Posterior cingulate gyrus (tissue), 11 donors: ENCODE data around the gene CNBP.
"Not testable (repeated sequence)": the region's sequence is repeated elsewhere in the genome, so short reads cannot be mapped to it uniquely, and the experiment has no call there.

ENCODE experiments used
- DNase-seq, 10 donors: peaks; one replicate each; pipeline versions ENCODE4 v3.0.0 to v3.0.0-alpha.2; 2020 to 2021; ENCODE audit warnings: mixed read lengths in 3 of 10
- intact Hi-C: fragments of 100-400 bp; cut with DNase I; formaldehyde crosslinking; loops from one replicate; pipeline ENCODE4 v1.15.1; 2023

CNBP gene

DNA sequence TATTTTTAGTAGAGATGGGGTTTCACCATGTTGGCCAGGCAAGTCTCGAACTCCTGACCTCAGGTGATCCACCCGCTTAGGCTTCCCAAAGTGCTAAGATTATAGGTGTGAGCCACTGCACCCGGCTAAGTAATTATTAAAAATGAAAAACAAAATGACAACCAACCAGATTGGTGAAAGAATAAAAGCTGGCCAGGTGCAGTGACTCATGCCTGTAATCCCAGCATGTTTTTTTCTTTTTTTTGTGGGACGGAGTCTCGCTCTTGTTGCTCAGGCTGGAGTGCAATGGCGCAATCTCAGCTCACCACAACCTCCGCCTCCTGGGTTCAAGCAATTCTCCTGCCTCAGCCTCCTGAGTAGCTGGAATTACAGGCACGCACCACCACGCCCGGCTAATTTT is 47.4 kb downstream of the CNBP start:
- peak in 2 of 10 donors; percentile 20 to 22 for DNase-seq
- intact Hi-C loops: not testable (repeated sequence)

- intact Hi-C loops: no loop called here
- DNase-seq: peak in 3 of 10 donors; percentile 34 to 79 (median 70)
Measured at GRCh38 chr3:129132097-129132866, 51.4 kb downstream of the CNBP start.

GRCh38 chr3:129131465-129132088 is 52.1 kb downstream of the CNBP start:
- no peak for DNase-seq
- intact Hi-C loops: no loop called here

- intact Hi-C loops: no loop called here
- DNase-seq: peak in 3 of 10 donors; percentile 3 to 28 (median 17)
Measured at GRCh38 chr3:129130291-129130813, 53.3 kb downstream of the CNBP start.

DNA sequence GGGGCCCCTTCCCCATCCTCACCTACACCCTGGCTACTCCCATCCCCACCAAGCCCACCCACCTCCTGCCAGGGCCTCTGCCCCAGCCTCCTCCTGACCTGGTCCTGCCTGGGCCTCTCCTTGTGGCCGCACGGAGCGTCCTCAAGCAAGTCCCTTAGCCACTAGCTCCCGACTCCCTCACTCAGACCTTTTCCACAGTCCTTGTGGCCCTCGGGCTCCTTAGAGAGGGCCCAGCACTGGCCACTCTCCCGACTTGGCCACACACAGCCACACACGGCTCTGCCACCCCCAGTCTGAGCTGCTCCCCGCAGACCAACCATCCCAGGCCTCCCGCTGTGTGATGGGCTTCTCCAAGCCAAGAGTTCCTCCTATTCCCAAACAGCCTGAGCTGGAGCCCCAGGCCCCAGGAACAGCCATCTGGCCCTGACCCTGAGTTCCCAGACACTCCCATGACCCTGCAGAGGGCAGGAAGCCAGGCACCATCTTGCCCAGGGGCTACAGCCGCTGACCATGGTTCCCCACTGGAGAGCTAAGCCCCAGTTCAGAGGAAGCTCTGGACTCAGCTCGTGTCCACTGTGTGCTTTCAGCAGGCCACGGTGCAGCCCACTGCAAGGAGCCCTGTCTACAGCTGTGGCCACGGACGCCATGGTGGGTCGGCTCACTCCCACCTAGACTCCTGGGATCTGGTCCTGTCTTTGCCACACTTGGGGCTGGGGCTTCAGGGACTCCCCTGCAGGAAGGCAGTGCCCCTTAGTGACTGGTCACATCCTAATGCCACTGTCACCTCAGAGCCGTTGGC is 55.1 kb downstream of the CNBP start:
- DNase-seq: peak in 2 of 10 donors; percentile 41 to 75
- intact Hi-C loops: no loop called here

DNA sequence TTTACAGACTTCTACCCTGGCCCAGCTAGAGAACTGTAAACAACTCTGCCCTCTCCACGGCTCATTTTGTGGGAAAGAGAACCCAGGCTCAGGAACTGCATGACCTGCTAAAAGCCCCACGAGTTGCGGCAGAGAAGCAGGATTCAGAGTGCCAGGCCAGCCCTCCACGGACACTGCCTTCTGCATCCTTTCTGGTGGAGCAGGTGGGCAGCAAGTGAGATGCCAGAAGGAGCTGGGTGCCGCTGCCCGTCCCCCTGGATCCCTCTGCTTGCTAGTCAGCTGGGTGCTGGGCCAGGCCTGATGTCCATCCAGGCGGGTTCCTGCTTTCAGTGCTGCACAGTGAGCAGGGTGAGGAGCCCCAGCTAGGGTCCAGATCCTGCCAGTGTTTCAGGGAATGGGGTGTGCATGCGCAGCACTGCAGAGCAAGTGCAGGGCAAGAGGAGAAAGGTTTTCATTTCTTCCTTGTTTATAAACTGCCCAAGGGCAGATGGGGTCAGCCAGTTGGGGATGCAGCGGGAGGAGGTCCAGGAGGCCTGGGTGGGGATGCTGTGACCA is 56.9 kb downstream of the CNBP start:
- intact Hi-C loops: no loop called here
- peak in 2 of 10 donors; percentile 64 to 65 for DNase-seq

DNA sequence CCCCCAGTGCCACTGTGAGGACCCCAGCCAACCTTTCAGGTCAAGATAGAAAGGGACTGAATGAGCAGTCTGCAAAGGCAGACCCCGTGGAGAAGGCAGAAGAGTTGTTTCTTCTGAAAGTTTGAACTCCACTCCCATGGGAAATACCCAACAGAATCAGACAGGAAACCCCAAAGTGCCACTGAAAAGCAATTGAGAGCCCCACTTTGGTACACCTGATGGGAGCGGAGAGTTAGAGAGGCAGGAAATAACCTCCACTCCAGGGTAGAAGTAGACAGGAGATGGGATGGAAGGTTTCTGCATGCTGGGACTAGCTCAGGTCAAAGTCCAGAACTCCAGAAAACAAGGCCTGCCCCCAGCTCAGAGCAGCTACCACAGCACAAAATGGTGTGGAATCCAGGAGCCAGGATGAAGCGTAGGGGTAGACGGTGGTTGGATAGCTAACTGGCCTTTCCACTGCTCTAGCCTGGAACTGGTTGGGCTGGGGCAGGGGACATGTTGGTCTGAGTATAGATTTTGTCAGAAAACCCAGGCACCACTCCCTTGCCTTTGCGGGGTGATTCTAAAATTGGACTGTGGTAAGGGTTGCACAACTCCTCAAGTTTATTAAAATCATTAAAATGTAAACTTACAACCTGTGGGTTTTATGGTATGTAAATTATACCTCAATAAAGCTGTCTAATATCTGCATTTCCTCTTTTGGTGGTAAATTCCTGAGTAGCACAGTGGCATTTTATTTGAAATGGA is 60.2 kb downstream of the CNBP start:
- DNase-seq: peak in 3 of 10 donors; percentile 21 to 55 (median 53)

DNA sequence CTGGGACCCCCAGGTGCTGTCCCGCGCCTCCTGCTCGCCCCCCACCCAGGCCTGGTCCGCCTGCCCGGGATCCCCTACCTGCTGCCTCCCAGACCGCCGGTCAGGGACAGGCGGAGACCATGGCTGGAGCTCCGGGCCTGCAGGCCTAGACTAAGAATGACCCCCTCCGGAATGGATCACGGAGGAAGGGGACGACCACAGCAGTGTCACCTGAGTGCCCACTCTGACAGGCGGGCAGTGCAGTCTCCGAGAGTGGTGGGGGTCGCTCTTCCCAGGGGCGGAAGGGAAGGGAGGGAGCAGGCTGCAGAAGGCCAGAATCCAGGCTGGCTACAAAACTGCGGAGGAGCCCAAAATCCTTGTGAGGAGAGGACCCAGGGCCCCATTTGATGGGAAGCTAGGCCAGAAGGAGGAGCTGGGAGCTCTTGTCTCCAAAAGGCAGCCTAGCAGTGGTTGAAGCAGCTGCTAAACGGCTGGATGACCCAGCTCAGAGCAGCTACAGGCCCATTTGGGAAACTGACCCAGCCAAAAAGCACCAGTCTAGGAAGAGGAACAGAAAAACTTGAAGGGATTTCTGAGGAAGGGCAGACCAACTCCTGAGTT is 61.2 kb downstream of the CNBP start:
- DNase-seq: peak in 3 of 10 donors; percentile 70 to 87 (median 83)
- intact Hi-C loops: no loop called here

More for the DNA sequence above, 60.2 kb downstream of the CNBP start:
- intact Hi-C loops: no loop called here

GRCh38 chr3:129121792-129122411 is 61.8 kb downstream of the CNBP start, which contains the start of gene RAB43:
RAB43 (minus strand) TSS chr3:129121804; CDS start chr3:129121489, 315 bp downstream.
- DNase-seq: peak; percentile 57 to 97 (median 80)
- intact Hi-C loops: no loop called here

DNA sequence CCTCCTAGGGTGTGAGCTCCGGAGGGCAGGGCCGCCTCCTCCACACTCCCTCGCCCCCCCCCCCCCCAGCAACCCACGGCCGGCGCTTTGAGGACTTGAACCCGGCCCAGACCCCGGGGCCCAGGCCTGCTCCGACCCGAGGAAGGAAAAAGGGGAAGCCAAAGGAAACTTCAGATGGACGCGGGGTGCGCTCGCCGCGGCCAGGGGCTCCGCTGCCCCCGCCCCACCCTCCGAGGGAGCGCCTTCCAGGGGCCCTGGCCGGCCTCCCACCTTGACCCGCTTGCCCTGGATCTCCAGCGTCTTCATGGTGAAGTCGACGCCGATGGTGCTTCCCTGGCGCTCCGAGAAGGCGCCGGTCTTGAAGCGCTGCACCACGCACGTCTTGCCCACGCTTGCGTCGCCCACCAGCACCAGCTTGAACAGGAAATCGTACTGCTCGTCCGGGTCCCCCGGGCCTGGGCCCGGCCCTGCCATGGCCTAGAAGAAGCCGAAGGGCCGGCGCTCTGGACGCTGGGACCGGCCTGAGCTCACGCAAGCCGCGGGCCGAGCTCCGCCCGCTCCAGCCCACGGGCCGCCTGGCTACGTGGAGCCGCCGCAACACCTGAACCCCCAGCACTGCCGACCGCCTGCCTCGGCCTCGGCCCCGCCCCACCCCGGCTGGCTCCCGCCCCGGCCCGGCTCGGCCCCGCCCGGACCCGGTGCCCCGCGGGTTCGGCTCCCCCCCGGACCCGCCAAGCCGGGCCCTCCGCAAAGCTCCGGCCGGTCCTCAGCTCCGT is 62.5 kb downstream of the CNBP start:
- DNase-seq: peak in 2 of 10 donors; percentile 76 to 89

DNA sequence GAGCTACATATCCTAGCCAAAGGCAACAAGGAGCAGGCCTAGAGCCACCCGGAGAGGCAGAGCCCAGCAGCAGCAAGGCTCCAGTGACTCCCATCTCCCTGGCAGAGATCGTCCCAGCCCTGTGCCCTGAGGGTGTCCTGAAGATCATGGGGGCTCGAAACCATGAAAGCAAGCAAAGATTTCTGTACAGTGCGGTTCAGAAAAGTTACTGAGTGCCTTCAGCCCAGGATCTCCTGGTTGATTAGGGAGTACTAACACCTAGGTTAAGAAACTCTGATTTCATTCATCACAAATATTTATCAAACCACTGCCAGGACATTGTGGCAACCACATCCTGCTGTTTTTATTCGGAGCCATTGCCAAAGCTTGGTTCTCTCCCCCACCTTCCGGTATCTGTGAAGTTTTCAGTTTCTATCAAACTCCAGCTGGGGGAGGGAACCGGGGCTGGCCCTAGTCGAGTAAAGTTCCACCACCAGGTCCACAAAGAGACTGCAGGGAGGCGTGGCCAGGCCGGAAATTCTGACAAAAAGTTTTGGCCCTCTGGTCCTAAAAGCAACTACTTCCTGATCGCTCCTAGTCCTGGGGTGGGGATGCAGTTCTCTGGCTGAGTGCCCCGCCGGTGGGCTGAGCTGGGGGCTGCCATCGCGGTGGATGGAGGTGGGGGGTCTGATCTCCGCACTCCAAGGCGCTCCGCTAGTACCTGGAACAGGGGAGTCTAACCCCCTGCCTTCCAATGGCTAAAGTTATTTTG is 63.3 kb downstream of the CNBP start:
- peak in 9 of 10 donors; percentile 22 to 90 (median 41) for DNase-seq
- intact Hi-C loops: no loop called here

More for the DNA sequence above, 62.5 kb downstream of the CNBP start:
- intact Hi-C loops: no loop called here

GRCh38 chr3:129119365-129120100 is 64.2 kb downstream of the CNBP start:
- intact Hi-C loops: no loop called here
- peak in 2 of 10 donors; percentile 59 to 65 for DNase-seq

- intact Hi-C loops: no loop called here
- DNase-seq: peak in 2 of 10 donors; percentile 10 to 27
Measured at GRCh38 chr3:129118745-129119144, 65.0 kb downstream of the CNBP start.
